HG03378 (cell line): ENCODE results near the gene TMEM132C.

ENCODE experiments used
- ATAC-seq: cut with Tn5 transposase; IDR thresholded peaks from one replicate; pipeline ENCODE4 v1.9.1; 2021; ENCODE audit warnings: mild to moderate bottlenecking, moderate library complexity; ENCODE audit not compliant: unreplicated experiment

Gene TMEM132C

GRCh38 chr12:128402486-128403243 lies 135.7 kb downstream of the TMEM132C start:
- ATAC-seq, result no peak

GRCh38 chr12:128408669-128409068 lies 141.7 kb downstream of the TMEM132C start:
- no peak for ATAC-seq

GRCh38 chr12:128415036-128415560 lies 148.1 kb downstream of the TMEM132C start:
- no peak for ATAC-seq

- ATAC-seq, result no peak
Measured at GRCh38 chr12:128418944-128419343, 152.0 kb downstream of the TMEM132C start.

- ATAC-seq, result no peak
Measured at GRCh38 chr12:128420163-128420562, 153.2 kb downstream of the TMEM132C start.

- no peak for ATAC-seq
Measured at GRCh38 chr12:128421375-128421774, 154.4 kb downstream of the TMEM132C start.

GRCh38 chr12:128423205-128423604 lies 156.2 kb downstream of the TMEM132C start:
- no peak for ATAC-seq

- ATAC-seq, result no peak
Measured at GRCh38 chr12:128424931-128425431, 158.0 kb downstream of the TMEM132C start.

- ATAC-seq, result no peak
Measured at GRCh38 chr12:128425666-128426331, 158.8 kb downstream of the TMEM132C start.

- no peak for ATAC-seq
Measured at GRCh38 chr12:128426511-128426910, 159.5 kb downstream of the TMEM132C start.

- no peak for ATAC-seq
Measured at GRCh38 chr12:128439796-128440195, 172.8 kb downstream of the TMEM132C start.

GRCh38 chr12:128442096-128442495 lies 175.1 kb downstream of the TMEM132C start:
- ATAC-seq, result no peak

- no peak for ATAC-seq
Measured at GRCh38 chr12:128444598-128444997, 177.6 kb downstream of the TMEM132C start.

- ATAC-seq, result no peak
Measured at GRCh38 chr12:128445415-128446127, 178.6 kb downstream of the TMEM132C start.

GRCh38 chr12:128449146-128449894 lies 182.3 kb downstream of the TMEM132C start:
- ATAC-seq, result no peak

GRCh38 chr12:128450810-128451209 lies 183.8 kb downstream of the TMEM132C start:
- ATAC-seq, result no peak

GRCh38 chr12:128455851-128456250 lies 188.9 kb downstream of the TMEM132C start:
- ATAC-seq, result no peak

GRCh38 chr12:128456922-128457321 lies 190.0 kb downstream of the TMEM132C start:
- no peak for ATAC-seq

- ATAC-seq, result no peak
Measured at GRCh38 chr12:128458301-128458974, 191.5 kb downstream of the TMEM132C start.

- no peak for ATAC-seq
Measured at GRCh38 chr12:128459067-128459466, 192.1 kb downstream of the TMEM132C start.
